GM18858 (cell line): ENCODE data around the gene RAB36.

Source experiments
- ATAC-seq: cut with Tn5 transposase; IDR thresholded peaks from one replicate; pipeline ENCODE4 v1.9.1; 2021; ENCODE audit not compliant: unreplicated experiment

Gene RAB36

GRCh38 chr22:23180301-23180892 lies 35.1 kb downstream of the RAB36 start, which contains the start of gene BCR:
Gene BCR, plus strand, starts transcription at chr22:23180509. Its CDS starts 452 bp downstream, at chr22:23180961.
- ATAC-seq, result no peak

GRCh38 chr22:23180893-23181720 lies 35.8 kb downstream of the RAB36 start:
- no peak for ATAC-seq

DNA sequence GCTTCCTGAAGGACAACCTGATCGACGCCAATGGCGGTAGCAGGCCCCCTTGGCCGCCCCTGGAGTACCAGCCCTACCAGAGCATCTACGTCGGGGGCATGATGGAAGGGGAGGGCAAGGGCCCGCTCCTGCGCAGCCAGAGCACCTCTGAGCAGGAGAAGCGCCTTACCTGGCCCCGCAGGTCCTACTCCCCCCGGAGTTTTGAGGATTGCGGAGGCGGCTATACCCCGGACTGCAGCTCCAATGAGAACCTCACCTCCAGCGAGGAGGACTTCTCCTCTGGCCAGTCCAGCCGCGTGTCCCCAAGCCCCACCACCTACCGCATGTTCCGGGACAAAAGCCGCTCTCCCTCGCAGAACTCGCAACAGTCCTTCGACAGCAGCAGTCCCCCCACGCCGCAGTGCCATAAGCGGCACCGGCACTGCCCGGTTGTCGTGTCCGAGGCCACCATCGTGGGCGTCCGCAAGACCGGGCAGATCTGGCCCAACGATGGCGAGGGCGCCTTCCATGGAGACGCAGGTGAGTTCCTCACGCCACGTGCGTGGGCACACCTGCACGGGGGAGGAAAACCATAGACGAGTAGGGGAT lies 36.5 kb downstream of the RAB36 start:
- no peak for ATAC-seq

- no peak for ATAC-seq
These were observed 37.2 kb downstream of the RAB36 start for GRCh38 chr22:23182309-23183060.

DNA sequence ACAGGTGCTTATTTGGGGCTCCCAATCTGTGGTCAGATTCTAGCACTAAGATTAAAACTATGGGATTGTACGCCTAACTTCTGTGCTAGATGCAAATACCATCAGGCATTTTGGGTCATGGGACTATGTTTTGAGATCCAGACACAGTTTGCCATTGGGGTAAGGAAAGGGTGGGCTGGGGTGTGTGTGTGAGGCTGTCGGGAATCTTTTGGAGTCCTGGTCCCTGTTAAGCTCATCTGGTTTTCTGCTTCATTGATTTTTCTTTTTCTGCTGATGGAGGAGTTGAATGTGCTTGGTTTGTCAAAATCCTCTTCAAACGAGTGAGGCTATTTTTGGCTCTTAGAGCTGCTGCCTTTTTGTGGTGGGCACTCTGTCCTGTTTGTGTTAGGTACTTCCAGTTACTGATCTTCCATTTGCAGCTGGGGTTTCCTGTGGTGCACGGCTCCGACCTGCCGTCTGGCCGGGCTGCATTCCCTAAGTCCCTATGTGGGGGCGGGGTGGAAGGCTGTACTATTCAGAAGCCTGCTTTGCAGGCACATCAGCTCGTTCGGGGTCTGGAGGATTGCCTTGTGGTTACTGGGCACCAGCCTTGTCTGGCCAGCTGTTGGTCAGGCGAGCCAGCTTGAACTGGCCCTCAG lies 37.9 kb downstream of the RAB36 start:
- no peak for ATAC-seq

DNA sequence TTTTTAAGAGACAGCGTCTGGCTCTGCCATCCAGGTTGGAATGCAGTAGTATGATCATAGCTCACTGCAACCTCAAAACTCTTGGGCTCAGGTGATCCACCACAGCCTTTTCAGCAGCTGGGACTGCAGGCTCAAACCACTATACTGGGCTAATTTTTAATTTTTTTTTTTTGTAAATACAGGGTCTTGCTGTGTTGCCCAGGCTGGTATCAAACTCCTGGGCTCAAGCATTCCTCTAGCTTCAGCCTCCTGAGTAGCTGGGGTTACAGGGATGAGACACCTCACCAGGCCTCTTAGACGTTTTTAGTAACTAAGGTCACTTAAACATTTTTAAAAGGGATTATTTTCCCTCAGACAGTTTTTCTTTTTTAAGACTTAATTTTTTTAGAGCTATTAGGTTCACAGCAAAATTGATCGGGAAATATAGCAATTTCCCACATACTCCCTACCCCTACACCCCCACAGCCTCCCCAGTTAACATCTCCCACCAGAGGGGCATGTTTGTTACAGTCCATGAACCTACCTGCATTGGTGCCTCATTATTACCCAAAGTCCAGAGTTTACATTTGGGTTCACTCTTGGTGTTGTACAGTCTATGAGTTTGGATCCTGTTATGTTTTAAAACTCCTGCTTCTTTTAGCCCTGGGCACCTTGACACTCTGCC lies 39.0 kb downstream of the RAB36 start:
- ATAC-seq, result no peak

GRCh38 chr22:23184764-23185113 lies 39.5 kb downstream of the RAB36 start:
- ATAC-seq, result no peak

DNA sequence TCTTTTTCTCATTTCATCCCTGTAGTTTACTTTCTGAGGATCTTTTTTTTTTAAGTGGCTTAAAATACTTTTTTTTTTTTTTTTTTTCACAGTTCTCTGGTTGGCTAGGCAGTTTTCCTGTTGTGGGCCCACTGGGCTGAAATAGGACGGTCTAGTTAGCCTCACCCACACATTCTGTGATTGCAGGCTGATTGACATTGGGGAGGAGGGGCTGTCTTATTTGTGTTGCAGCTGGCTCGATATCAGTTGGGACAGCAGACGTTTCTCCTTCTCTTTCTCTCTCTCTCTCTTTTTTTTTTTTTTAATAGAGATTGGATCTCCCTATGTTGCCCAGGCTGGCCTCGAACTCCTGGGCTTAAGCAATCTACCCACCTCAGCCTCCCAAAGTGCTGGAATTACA lies 41.9 kb downstream of the RAB36 start:
- ATAC-seq, result no peak

GRCh38 chr22:23187871-23188700 lies 42.8 kb downstream of the RAB36 start:
- ATAC-seq, result no peak

DNA sequence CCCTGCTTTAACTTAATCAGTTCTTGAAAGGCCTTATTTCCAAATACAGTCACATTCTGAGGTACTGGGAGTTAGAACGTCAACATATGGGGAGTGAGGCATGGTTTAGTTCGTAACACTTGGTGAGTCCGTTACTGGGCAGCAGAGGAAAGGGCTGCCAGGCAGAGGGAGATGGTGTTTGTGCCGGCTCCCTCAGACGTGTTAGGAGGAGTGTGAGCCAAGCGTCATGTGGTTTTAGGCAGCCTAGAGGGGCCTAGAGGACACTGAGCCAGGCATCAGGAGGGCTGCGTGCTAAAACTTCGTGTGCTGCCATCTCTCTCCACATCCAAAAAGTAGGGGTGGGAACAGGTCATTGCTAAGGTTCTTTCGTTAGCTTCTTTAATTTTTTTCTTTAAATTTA lies 45.2 kb downstream of the RAB36 start:
- no peak for ATAC-seq

GRCh38 chr22:23192133-23192532 lies 46.9 kb downstream of the RAB36 start:
- no peak for ATAC-seq

DNA sequence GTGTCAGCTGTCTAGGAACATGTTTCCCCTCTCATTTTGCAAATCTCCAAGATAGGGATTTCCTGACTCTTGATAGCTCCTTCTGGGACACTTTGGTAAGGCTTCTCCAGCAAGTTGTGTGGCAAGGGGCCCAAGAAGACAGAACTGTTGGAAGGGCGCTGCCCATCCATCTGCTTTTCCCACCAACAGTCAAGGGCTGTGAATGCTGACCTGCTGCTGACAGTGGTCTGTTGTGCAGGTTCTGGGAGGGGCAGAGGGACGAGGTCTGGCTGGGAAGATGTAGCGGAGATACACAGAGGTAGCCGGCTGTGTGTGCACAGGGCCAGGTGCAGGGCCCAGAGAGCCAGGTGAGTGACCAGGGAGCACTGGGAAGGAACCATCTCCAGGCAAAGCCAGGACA lies 47.3 kb downstream of the RAB36 start:
- ATAC-seq, result no peak

DNA sequence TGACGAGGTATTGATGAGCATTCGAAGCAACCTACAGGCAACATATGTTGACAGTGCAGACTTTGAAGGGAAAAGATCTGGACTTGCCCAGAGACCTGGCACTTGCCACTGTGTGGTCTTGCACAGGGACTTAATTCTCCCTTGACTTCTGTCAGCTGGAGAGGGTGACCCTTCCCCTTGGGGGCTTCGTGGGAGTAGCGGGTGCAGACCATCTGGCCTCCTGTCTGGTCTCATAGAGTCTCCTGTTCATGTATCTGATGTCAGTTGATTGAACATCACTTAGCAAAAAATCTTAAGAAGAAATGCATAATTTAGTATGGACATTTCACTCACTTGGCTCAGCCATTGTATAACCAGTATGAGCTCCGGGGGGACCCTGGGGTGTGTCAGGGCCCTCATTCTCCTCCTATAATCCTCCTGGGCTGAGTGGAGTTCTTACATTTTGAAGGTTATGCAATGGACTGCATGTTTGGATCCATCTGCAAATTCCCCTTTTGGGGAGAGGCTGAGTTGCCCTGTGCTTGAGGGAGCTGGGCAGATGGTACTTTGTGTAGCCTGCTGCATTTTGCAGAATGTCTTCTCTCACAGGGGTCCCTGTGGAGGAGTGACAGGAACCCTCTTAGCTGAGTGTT lies 48.0 kb downstream of the RAB36 start:
- ATAC-seq, result no peak

GRCh38 chr22:23193882-23194281 lies 48.6 kb downstream of the RAB36 start:
- ATAC-seq, result no peak

DNA sequence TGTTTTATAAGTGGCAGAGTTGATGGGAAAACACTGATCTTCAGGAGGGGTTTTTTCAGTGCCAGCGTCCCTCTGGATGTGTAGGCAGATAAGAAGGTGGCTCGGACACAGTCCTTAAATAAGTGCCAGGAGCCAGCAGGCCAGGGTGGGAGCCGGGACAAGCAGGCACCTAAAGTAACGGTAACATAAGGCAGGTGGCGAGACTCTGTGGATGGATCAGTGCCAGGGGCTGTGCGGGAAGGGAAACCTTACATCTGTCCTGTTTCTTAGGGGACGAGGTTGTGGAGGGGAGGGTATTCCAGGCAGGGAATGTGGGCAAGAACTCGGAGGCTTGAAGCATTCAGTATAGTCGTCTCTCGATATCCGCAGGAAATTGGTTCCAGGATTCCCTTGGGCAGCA lies 50.9 kb downstream of the RAB36 start:
- no peak for ATAC-seq

- no peak for ATAC-seq
These were observed 52.6 kb downstream of the RAB36 start for GRCh38 chr22:23197836-23198235.

- no peak for ATAC-seq
These were observed 53.9 kb downstream of the RAB36 start for GRCh38 chr22:23199159-23199558.

DNA sequence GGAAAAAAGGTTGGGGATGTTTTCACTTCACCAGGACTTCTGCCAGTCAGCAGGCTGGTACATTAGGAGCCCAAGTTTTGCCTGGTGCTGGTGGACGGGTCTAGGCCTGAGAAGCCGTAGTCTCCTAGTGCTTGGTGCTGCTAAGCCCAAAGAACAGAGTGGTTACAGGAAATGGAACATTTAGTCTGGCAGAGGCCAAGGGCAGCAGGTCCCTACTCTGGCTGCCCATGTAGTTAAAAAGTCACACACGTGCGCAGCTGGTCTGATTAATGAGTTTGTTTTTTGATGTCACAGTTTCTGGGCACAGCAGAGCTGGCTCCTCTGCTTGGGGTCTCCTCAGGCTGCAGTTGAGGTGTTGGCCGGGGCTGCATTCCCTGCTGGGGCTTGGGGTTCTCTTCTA lies 55.6 kb downstream of the RAB36 start:
- ATAC-seq, result no peak

DNA sequence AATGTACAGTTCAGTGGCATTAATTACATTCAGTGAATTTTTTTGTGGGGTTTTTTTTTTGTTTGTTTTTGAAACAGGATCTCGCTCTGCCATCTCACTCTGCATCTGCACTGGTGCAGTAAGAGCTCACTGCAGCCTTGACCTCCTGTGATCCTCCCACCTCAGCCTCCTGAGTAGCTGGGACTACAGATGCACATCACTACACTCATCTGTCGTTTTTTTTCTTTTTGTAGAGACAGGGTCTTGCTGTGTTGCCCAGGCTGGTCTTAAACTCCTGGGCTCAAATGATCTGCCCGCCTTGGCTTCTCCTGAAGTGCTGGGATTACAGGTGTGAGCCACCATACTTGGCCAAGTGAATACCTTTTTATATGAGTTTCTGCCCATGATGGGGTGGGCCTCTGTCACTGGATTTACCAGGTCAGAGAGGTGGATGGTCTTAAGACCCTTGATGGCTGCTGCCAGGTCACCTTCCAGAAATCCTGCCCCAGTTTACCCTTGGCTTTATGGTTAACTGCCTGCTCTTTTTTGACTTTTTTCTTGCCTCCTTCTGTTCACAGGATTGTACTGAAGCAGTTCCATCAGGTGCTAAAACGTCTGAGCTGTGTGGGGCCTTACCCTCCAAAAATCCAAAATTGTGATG lies 57.7 kb downstream of the RAB36 start:
- no peak for ATAC-seq
